HG02642 (cell line): ENCODE results near the gene CCDC3.
"Not testable (repeated sequence)": the region's sequence is repeated elsewhere in the genome, so short reads cannot be mapped to it uniquely, and the experiment has no call there.

Source experiments
- ATAC-seq: cut with Tn5 transposase; IDR thresholded peaks from one replicate; pipeline ENCODE4 v1.9.1; 2021; ENCODE audit warnings: mild to moderate bottlenecking; ENCODE audit not compliant: unreplicated experiment, poor library complexity

Gene CCDC3

DNA sequence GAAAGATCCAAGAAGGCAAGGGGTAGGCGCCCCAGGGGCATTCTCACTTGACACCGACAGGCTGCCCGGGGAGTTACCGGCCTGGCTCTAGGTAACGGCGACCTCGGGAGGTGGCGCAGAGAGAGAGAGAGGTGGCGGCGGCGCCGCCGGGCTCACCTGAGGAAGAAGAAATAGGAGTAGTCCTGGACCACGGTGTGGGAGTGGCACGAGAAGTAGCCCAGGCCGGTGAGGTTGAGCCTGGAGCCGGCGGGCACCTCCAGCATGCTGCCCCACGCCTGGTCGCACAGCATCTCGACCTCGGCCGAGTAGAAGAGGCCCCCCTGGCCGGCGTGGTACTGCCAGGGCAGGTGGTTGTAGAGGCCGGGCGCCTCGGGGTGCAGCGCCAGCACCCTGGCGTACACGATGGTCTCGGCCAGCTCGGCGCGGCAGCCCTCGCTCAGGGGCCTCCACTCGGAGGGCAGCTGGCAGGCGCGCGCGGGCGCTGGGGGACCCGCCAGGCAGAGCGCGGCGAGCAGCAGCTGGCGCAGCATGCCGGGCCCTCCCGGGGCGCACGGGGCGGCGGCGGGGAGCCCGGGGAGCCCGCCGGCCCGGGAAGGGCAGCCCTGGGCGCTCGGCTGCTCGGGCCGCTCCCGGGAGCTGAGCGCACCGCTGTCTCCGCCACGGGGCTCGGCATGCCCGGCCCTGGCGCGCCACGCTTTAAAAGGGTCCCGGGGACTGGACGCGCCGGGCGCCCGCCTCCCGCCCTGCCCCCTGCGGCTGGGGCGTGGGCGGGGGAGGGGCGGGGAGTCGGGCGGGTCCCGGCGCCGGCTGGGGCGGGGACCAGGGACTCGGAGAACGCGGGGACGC is at the start of gene CCDC3:
TSS of gene CCDC3 (minus strand) at position 673 of the 846 bp plus-strand sequence. CDS start at position 530, 143 bp downstream.
- no peak for ATAC-seq

DNA sequence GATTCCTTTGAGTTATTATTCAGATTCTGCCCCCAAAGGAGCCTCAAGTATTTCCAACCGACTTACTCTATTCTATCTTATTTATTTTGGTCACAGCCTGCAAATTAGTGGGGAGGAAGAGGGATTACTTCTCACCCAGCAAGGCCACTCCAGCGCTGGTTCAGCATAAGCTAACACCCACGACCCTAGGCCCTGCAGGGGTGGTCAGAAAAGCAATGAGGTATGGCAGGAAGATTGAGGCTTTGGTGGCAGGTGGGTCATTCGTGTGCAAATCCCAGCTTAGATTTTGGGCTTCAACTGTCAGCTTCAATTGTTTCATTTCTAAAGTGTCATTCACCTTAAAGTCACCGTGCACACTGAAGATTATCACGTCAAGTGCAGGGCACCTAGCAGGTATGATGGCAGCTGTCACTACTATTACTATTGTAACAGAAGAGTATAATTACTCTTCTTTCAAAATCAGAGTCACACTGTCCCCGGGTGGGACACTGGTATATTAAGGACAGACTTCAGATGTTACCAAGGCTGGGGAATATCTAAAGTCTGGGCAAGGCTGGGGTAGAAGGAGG is 49.7 kb upstream of the CCDC3 start:
- no peak for ATAC-seq

DNA sequence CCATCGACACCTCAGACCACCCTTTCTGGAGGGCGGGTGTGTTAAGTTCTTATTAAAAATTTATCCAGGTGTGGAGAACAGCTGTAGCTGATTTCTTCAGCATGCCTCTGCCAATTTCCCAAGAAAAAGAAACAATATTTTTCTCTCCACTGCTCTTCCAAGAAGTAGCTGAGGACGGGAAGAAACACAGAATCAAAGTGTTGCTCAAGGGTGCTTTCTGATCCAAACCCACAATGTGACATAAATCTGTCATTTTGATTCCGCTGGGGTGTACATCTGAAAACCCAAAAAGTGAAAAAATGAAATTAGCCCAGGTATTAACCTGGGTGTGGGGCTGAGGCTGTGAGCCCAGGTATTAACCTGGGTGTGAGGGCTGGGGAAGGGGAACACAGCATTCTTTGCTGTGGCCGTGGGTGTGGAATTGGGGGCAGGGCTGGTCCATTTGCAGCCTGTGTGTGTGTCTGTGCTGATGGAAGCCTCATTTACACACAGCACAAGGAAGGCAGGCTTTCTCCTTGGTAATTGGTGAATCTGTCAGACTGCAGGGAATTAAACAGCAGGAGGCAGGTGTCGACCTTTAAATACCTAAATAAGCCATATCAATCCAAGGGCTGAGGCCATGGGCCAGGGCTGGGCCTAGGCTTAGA is 48.4 kb upstream of the CCDC3 start:
- no peak for ATAC-seq

DNA sequence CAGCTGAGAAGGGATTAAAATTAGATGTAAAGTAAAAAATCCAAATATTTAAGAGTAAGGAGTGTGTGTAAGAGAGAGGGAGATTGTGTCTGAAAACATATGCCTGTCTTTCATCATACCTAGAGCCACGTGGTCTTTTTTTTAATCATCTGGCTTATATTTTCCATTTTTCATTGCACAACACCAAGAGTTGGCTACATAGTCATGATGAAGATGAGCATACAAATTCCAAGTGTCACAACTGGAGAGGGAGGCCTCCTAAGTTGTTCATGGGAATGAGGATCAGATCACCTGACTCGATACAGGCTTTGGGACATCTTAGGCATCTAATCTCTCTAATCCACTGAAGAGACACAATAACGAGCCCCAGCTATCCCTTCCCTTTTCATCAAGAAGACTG is 47.2 kb upstream of the CCDC3 start:
- ATAC-seq: no peak

DNA sequence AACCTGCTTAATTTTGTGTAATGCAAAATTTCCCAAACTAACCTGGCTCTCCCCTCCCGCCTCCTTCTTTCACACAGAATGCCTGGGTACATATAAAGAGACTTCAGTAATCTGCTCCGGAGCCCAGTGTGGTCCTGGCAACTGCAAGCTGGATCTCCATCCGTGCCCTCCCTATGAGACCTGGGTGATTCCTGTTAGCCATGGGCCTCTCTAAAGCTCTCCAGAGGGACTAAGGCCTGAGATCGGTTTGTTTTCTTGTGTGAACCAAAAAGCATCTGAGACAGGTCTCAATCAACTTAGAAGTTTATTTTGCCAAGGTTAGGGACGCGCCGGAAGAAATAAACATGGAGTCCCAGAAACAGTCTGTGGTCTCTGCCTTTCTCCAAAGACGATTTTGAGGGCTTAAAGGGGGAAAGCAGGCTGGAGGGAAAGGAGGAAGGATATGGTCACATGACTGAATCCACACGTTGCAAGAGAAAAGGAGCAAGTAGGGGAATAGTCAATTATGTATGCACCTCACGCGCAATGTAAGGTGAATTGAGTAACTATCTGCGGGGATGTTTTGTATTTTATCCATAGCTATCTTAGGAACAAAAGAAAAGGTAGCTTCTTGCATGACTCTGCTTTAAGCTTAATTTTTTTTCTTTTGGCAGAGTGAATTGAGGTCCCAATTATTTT is 46.2 kb upstream of the CCDC3 start:
- ATAC-seq: no peak

DNA sequence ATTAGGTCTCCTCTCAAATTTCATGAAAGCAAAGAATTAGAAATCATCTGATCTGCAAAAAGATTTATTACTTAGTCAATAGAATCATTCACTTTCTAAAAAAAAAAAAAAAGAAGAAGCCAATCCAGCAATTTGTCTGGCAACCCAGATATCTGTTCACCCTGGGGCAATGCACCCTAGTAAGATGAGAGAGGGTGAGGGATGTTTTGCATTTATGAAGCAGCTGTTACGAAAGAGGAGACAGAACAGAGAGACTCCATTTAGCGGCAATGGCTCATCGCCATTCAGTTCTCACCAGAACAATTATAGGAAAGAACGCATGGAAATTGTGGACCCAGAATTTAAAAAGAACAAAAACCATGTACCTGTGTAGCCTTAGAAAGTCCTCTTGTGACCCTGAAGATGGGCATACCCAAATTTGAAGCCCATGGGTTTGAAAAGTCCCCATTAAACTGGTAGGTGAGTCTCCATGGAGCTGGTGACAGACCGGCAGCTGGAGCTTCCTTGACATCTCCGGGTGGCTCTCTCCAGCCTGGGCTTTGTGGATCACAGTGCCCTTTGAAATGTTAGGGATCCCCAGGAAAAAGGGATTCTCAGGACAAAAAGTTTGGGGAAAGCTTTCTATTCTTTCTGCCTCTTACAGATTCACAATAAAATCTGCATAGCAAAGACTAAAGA is 45.5 kb upstream of the CCDC3 start:
- no peak for ATAC-seq

DNA sequence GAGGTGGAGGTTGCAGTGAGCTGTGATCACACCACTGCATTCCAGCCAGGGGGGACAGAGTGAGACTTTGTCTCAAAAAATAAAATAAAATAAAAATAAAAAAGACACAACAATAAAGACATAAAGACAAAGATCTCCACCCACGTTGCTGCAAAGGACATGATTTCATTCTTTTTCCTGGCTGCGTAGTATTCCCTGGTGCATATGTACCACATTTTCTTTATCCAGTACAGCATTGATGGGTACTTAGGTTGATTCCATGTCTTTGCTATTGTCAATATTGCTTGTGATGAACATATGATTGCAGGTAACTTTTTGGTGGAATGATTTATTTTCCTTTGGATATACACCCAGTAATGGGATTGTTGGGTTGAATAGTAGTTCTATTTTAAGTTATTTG is 42.0 kb upstream of the CCDC3 start:
- no peak for ATAC-seq

DNA sequence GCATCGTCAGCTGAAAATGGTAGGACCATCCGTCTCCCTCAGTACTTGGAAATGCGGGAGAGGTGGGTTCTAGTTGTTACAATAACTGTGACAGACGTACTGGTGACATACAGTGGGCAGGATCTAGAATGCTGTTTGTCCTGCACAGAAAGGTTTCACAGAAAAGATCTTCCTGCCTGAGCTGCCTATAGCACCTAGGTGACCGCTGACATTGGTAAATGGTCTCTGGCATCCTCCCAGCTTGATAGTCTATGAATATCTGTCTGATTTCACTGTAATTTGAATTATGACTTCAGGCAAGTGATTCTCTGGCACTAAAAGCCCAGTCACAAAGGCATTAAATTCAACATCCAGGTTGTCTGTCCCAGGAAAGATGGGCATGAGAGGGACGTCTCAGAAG is 38.2 kb upstream of the CCDC3 start:
- ATAC-seq: no peak

DNA sequence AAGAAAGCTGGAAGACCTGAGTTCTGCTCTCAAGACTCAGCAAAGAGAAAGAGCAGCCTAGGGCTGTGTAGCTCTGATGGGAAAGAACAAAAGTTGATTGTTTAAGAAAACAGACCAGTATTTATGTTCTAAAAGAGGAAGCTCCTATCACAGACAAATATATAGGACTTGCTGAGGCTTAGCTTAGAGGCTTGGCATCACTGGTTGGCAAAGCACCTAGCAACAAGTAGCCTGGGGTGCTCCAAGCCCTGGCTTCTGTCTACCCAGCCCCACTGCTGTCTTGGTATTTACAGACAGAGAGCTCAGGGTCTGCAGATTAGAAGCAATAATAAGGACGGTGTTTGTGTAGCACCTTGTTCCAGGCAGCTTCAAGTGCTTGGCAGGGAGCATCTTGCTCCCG is 36.9 kb upstream of the CCDC3 start:
- ATAC-seq: no peak

DNA sequence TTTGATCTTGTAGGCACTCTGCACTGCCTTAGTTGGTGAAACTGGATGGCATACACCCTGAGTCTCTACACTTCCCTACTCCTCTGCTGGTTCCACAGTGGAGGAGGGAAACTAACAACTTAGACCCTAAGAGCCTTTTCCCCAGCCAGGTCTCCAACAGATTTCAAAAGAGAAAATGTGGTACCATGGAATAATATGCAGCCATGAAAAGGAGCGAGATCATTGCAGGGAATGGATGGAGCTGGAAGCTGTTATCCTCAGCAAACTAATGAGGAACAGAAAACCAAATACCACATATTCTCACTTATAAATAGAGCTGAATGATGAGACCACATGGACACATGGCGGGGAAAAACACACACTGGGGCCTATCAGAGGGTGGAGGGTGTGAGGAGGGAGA is 36.3 kb upstream of the CCDC3 start:
- no peak for ATAC-seq

DNA sequence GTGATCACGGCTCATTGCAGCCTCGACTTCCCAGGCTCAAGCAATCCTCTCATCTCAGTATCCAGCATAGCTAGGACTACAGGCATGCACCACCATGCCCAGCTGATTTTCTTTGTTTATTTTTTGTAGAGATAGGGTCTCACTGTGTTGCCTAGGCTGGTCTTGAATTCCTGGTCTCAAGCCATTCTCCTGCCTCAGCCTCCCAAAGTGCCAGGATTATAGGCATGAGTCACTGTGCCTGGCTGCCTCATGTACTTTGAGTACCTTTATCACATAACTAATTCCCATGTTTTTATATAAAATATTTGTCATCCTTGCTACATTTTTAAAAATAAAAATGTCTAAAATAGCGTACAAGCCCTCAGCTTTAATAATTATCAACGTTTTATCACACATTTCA is 35.3 kb upstream of the CCDC3 start:
- ATAC-seq: no peak

DNA sequence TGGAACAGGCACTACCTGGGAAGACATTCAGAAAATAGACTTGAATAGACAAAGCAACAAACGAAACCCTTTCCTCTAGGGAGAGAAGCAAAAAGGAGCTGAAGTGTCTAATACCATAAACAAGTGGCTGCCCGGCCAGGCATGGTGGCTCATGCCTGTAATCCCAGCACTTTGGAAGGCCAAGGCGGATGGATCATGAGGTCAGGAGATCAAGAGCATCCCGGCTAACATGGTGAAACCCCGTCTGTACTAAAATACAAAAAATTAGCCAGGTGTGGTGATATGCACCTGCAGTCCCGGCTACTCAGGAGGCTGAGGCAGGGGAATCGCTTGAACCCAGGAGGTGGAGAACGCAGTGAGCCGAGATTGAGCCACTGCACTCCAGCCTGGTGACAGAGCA is 34.2 kb upstream of the CCDC3 start:
- ATAC-seq: not testable (repeated sequence)

DNA sequence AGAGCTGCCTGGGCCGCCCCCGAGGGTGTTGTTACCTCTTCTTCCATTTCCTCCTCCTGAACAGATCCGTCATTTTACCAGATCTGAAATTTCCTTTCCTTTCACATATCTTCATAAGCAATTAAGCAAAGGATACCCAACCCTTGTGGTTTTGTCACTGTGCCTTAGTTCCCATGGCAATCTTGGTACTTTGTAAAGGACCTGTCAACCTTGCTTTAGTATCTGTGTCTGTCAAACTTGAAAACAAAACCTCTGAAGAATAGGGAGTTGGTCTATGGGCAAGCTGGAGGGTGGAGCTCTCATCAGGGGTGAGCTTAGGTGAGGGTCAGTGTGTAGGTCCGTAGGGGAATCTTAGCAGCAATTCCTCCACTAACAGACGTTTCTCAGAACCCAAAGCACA is 25.4 kb upstream of the CCDC3 start:
- no peak for ATAC-seq

DNA sequence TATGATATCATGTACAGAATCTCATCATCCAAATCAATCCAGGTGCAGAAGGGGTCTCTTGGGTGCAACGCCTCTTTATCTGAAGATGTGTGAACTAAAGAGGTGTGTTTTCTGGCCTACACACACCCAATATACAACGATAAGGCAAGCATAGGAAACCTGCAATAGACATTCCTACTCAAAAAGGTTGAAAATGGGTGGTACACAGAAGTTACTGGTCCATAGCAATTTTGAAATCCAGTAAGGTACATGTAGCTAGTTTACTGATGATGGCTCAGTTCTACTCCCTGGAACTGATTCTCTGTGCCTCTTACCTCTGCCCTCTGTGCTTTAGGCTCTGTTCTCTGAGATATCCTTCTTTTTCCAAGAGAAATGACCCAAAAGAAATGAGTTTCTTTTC is 22.2 kb upstream of the CCDC3 start:
- no peak for ATAC-seq

DNA sequence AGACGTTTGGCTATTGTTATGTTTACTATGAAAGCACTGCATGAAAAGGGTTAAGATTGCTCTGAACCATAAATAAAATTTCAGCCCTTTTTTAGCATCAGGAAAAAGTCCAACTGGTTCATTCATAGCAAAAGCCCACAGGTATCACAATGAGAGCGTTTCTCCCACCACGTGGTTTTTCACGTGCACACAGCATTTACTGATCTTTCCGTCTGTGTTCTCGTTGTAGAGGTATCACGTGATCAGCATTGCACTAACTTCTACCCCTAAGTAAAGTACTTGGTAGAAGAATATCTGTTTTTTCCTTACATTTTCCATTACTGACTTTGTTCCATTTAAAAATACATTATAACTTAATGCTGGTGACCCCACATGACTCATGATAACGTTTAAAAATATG is 17.8 kb upstream of the CCDC3 start:
- ATAC-seq: no peak

DNA sequence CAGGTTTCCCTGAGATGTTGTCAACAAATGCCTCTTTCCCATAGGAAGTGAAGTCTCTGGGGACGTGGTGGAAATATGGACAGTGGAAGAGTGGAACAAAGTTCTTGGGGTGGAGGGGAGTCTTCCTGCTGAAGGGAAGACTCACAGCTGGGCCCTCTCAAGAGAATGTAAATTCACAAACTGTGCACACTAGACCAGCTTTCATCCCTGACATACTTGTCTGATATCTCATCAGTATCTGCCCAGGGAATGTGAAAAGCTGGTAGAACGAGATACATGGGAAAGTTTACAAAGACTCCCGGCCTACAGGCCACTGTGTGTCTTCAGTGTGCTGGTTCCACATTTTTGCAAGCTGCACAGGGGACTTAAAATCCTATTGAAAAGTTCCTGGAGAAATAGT is 16.7 kb upstream of the CCDC3 start:
- no peak for ATAC-seq

DNA sequence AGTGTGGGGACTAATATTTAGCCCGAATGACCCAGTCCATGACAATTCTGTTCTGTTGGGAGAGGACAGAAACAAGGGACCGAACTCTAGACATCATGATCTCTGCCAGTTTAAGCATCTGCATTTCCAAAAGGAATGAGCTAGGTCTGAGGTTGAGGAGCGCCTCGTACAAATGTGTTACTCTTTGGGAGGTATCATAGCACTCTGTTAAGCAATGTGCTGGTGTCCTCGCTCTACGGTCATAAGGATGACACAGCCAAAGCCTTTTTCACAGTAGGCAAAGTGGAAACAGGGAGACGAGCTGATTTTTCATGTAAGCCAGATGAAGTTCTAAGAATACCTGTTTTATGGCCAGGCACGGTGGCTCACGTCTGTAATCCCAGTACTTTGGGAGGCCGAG is 15.4 kb upstream of the CCDC3 start:
- no peak for ATAC-seq

DNA sequence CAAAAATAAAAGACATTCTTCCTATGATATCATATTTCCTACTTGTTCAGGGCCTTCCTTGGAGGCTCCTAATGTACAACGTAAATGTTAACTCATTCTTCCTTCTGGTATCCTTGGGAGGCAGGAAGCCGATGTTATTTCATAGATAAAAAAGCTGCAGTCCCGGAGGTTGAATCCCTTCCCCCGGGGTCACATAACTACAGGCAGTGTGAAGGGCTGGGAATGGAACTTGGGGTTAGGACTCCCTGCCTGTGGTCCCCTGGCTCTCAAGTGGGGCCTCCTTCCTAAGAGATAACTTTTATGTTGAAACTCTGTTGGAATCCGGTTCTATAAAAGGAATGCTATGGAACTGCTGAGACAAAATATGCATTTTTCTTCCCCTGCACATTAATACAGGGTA is 14.9 kb upstream of the CCDC3 start:
- ATAC-seq: no peak

DNA sequence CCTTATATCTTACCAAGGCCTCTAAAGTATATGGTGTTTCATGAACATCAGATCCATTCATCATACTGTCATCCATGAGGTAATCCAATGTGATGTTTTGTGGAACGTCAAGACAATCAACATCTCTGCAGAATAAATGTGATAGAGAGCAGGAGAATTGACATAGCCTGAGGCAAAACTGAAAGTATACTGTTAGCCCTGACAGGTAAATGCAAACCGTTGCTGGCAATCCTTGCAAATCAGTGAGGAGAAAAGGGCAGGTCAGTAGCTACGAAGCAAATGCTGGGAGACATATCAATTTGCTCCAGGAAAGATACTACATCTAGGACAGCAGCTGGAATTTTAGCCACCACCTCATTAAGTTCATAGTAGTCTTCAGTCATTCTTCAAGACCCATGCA is 4.5 kb upstream of the CCDC3 start:
- ATAC-seq: no peak

DNA sequence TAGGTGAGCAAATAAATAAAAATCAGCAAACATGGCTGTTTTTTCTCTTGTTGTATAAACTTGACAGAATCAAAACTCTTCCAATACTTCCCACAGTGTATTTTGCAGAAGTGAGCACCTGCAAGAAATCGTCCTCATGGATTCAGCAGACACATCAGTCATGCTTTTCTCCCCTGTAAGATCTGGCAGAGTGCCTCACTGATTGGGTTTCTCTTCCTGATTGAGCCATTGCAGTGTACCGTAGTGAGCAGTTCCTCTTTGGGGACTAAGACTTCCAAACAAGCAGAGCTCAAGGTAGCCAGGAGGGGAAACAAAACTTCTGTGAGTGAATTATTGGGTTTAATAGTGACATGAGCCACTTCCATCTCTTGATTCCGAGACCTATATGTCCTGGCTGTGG is 2.2 kb upstream of the CCDC3 start:
- ATAC-seq: no peak

DNA sequence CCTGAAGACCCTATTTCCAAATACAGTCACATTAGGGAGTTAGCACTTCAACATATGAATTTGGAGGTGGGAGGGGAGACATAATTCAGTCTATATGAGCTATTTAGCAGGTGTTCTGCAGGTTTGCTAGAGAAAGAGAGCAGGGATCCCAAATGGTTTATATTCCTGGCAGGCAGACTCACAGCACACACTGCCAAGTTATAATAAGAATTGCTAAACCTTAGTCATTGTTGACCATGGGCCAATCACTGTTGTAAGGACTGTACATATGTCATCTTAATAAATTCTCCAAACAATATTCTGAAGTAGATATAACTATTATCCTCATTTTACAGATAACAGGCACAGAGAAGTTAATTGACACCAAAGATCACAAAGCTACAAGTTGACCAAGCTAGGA is 1.5 kb upstream of the CCDC3 start:
- no peak for ATAC-seq
